Measurements from ENCODE around the gene PLEKHA7.

Gene PLEKHA7

GRCh38 chr11:16898274-16898985 is 115.8 kb downstream of the PLEKHA7 start:
- DNase-seq (ENCODE audit: low read depth) = no peak
- TF ChIP-seq, protein P1, sequence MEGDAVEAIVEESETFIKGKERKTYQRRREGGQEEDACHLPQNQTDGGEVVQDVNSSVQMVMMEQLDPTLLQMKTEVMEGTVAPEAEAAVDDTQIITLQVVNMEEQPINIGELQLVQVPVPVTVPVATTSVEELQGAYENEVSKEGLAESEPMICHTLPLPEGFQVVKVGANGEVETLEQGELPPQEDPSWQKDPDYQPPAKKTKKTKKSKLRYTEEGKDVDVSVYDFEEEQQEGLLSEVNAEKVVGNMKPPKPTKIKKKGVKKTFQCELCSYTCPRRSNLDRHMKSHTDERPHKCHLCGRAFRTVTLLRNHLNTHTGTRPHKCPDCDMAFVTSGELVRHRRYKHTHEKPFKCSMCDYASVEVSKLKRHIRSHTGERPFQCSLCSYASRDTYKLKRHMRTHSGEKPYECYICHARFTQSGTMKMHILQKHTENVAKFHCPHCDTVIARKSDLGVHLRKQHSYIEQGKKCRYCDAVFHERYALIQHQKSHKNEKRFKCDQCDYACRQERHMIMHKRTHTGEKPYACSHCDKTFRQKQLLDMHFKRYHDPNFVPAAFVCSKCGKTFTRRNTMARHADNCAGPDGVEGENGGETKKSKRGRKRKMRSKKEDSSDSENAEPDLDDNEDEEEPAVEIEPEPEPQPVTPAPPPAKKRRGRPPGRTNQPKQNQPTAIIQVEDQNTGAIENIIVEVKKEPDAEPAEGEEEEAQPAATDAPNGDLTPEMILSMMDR (conservative IDR thresholded peaks at IDR 0.05; ENCODE audit: low read length) = no peak
- H3K4me3 ChIP-seq (ENCODE audit: low read length) = no peak overlapping the region

DNA sequence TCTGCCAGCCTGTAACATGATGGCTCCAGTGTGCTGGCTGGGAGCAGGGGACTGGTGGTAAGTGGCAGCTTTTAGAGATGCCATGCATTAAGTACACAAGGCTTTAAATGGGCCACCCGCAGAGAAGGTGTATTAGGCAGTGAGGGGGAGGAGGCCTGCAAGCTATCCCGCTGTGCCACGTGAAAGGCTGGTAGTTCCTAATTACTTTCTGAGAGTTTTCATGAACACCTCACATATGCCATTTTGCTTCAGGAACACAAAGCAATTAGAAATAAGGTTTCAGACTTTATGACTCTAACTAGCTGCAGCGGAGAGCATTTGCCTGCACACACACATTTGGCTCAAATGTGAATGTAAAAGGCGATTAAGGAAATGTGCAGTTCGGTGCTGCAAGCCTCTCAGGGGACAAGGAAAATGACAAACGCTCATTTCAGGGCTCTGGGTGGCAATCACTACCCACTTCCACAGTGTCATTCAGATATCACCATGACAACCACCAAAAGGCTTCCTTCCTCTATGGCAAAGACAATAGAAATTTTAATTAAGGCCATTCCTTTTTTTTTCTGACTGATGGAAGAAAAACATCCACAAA is 116.6 kb downstream of the PLEKHA7 start:
- no peak overlapping the region for H3K4me3 ChIP-seq (ENCODE audit: low read length)
- TF ChIP-seq, protein P1 (conservative IDR thresholded peaks at IDR 0.05; ENCODE audit: low read length) = no peak
- DNase-seq (ENCODE audit: low read depth) = no peak

DNA sequence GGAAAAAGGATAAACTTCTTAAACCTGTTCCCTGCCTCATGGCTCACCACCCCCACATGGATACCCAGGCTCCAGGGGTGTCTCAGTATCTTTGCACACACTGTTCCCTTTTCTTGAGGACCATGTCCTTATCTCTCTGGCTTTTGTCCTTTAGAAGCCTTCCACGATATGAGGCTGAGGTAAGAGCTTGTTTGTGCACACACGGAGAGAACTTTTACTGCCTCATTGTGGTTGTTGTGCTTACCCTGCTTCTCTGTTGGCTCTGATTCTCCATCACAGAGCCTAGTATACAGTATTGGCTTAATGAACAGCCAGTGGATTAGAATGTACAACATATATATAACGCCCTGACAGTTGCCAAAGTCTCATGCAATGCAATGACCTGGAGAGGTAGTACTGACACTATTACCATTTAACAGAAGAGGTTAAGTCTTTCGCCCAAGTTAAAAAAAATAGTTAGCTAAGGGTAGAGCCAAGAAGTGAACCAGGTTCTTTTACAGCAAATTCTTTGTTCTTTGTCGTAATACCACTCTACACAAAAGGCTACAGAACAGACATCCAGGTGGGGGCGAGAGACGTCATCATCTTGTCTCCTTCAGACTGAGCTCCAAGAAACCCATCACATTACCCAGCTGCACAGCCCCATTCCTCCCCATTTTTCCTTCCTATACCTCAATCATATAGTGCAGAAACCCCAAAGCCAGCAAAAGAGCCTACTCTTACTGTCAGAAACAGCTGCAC is 117.3 kb downstream of the PLEKHA7 start:
- DNase-seq (ENCODE audit: low read depth) = no peak
- H3K4me3 ChIP-seq (ENCODE audit: low read length) = no peak overlapping the region
- TF ChIP-seq, protein P1 (conservative IDR thresholded peaks at IDR 0.05; ENCODE audit: low read length) = no peak

- DNase-seq (ENCODE audit: low read depth) = no peak
- H3K4me3 ChIP-seq (ENCODE audit: low read length) = no peak overlapping the region
- TF ChIP-seq, protein P1 (conservative IDR thresholded peaks at IDR 0.05; ENCODE audit: low read length) = no peak
These were observed 118.9 kb downstream of the PLEKHA7 start for GRCh38 chr11:16895306-16895705.

DNA sequence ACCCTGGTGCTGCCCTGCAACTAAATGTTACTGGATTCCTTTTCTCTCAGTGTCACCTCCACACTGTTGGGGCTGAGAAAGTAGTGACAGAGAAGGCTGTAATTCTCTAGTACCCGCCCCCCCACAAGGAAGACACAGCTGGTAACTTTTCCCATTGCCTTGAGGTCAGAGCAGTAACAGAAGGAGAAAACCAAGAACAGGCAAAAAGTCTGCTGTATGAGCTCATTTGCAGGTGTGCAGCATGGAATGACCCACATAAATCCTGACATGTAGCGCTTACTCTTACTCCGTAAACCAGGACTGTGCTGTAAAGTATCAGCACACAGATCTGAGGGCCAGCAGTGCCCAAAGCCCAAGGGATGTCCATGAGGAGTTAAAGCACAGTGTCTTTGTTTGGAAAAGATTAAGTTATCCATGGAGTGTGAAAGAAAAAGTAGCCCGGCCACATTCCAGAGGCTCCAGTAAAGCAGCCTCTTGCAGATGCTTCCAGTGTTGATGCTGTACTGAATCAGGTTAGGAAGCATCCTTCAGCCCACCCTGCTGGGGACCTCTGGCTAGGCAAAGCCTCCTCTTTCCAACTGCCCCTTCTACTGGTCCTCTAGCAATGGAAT is 120.7 kb downstream of the PLEKHA7 start:
- no peak for DNase-seq (ENCODE audit: low read depth)
- no peak overlapping the region for H3K4me3 ChIP-seq (ENCODE audit: low read length)
- TF ChIP-seq, protein P1 (conservative IDR thresholded peaks at IDR 0.05; ENCODE audit: low read length) = no peak

DNA sequence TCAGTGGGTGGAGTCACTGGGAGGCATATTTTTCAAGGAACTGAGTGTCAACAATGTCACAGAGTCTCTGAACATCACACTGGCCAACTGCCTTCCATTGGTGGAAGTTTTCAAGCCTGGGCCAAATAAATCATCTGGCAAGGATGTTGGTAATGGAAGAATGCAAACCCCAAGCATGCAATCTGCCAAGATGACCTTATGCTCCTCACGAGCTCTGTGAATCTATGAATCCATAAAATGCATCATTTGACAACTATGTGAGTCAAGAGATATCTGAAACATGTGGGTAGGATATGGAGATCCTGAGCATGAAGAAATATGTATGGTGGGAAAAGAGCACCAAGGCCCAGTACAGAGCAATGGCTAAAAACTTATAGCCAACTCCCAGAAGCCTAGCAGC is 122.2 kb downstream of the PLEKHA7 start:
- H3K4me3 ChIP-seq (ENCODE audit: low read length) = no peak overlapping the region
- TF ChIP-seq, protein P1 (conservative IDR thresholded peaks at IDR 0.05; ENCODE audit: low read length) = no peak
- DNase-seq (ENCODE audit: low read depth) = peak; percentile 88

Measured in AG10803 (cell line).